GM18511 (cell line): ENCODE measurements around the gene TGM2.

Experiments
- ATAC-seq: cut with Tn5 transposase; IDR thresholded peaks from one replicate; pipeline ENCODE4 v1.9.1; 2021; ENCODE audit warnings: mild to moderate bottlenecking, moderate library complexity; ENCODE audit not compliant: unreplicated experiment

The TGM2 gene

GRCh38 chr20:38199501-38200390 lies 34.7 kb upstream of the TGM2 start:
- no peak for ATAC-seq

- no peak for ATAC-seq
These were observed 33.3 kb upstream of the TGM2 start for GRCh38 chr20:38198238-38198861.

- ATAC-seq = no peak
These were observed 32.5 kb upstream of the TGM2 start for GRCh38 chr20:38197619-38198018.

- no peak for ATAC-seq
These were observed 32.1 kb upstream of the TGM2 start for GRCh38 chr20:38197217-38197616.

DNA sequence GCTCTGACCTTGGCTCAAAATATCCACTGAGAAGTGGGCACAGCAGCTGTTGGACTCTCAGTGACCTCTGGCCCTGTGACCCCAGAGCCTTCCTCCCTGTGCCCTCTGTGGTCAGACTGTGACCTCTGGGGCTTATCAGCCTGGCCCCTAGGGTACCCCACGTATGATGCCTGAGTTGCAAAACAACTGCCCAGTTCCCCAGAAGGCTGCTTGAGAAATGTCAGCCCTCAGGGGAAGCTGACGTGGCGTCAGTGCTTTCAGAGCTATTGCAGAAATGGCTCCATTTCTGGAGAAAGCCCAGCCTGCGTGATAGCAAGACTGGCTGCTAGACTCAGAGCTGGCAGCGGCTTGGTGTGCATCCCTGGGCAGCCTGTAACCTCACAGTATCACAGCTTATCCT lies 31.5 kb upstream of the TGM2 start:
- ATAC-seq = no peak

DNA sequence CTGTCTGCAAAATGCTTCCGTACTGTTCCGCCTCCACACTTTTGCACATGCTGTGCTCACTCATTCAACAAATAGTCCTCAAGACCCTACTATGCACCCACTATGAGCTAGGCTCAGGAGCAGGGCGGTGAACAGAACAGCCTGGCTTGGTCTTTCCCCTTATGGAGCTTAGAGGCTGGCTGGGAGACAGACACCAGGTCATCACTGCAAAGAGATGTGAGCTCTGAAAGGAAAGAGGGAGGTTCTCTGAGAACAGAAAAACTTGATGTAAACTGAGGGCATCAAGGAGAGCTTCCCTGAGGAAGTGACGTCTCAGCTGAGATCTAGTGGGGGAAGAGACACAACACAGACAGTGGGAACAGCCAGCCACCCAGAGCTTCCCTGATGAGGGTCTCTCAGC lies 31.0 kb upstream of the TGM2 start:
- no peak for ATAC-seq

DNA sequence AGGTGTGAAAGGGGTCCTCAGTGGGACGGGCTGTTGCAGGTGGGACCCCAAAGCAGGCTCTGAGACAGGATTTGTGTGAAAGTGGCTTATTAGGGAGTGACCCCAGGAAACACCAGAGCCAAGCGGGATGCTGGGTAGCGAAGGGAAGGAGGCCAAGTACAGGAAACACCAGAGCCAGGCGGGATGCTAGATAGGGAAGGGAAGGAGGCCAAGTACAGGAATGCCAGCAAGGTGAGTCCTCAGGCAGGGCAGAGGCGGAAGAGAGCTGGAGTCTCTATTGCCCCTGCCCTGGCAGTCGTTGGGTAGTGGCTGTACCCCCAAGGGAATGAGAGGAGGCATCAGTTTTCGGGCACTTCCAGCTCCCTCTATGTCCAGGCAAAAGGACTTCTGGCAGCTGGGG lies 30.5 kb upstream of the TGM2 start:
- ATAC-seq = no peak

GRCh38 chr20:38194971-38195504 lies 30.0 kb upstream of the TGM2 start:
- ATAC-seq = no peak

- no peak for ATAC-seq
These were observed 28.6 kb upstream of the TGM2 start for GRCh38 chr20:38193586-38194105.

DNA sequence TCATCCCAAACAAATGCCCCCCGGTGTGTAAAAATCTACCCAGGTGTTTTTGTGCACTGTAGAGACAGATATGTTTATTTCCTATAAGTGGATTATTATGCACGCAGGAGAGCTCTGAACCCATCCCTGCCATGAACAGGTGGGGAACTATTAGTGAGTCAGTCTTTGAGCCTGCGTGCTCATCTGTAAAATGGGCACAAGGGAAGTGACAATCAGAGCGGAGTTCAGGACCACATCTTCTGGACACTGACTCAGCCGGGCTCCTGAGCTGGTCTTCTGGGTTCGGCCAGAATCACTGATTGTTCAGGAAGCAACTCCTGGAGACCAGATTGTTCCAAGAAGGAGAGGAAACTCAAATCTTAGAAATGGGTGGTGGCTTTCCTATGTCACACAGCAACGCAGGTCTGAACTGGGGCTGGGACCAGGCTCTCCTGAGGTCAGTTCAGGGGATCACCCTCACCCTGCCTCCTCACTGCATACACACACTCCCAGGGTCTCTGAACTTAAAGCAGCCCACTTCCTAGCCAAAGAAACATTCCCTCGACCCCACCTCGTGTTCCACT lies 27.3 kb upstream of the TGM2 start:
- ATAC-seq = no peak

- no peak for ATAC-seq
These were observed 26.6 kb upstream of the TGM2 start for GRCh38 chr20:38191654-38192053.

GRCh38 chr20:38190936-38191371 lies 25.9 kb upstream of the TGM2 start:
- no peak for ATAC-seq

- ATAC-seq = no peak
These were observed 25.1 kb upstream of the TGM2 start for GRCh38 chr20:38190166-38190565.

- no peak for ATAC-seq
These were observed 22.4 kb upstream of the TGM2 start for GRCh38 chr20:38187517-38187916.

- ATAC-seq = no peak
These were observed 21.7 kb upstream of the TGM2 start for GRCh38 chr20:38186788-38187221.

DNA sequence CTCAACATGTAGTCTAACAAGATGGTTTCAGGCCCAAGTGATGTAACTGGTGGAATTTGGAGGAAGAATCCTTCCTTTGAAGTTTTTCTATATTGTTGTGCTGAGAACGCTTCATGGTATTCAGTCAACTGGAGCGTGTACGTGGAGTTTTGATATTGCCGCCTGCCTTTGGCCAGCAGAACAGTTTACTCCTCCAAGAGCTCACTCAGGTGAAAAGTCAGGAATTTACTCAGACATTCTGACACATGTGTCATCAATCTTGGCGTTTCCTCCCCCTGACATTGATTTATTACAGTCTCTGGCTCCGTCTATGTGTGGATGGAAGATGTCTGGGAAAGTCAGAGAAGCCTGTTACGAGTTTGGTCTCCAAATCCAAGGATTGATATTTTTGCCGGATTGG lies 19.0 kb upstream of the TGM2 start:
- ATAC-seq = no peak

GRCh38 chr20:38181971-38182370 lies 16.9 kb upstream of the TGM2 start:
- no peak for ATAC-seq

- peak; percentile 62 for ATAC-seq
These were observed 16.2 kb upstream of the TGM2 start for GRCh38 chr20:38181207-38181801.

GRCh38 chr20:38180781-38181180 lies 15.7 kb upstream of the TGM2 start:
- no peak for ATAC-seq

- no peak for ATAC-seq
These were observed 14.8 kb upstream of the TGM2 start for GRCh38 chr20:38179846-38180245.

DNA sequence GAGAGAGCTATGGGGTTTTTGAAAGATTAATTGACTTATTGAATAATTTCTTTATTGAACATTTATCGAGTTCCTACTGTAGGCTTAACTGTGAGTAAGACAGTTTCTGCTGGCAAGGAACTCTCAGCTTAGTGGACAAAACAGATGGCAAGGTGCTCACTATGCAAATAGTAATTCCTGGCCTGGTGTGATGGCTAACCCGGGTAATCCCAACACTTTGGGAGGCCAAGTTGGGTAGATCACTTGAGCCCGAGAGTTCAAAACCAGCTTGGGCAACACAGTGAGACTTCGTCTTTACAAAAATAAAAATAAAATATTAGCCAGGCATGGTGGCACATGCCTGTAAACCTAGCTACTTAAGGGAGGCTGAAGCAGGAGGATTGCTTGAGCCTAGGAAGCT lies 13.5 kb upstream of the TGM2 start:
- no peak for ATAC-seq
